Kidney (tissue), 14 donors: ENCODE data around the gene LRRC26. TPM values are rescaled to one million over a fixed set of nuclear protein-coding genes. Genes with fewer than 3 reads are reported as not detected.

Experiments
- DNase-seq, 5 donors: peaks; one replicate each; pipeline ENCODE4 v3.0.0-alpha.2; 2013 to 2020
- FAIRE-seq: peaks from 2 replicates; lab custom pipeline; 2012; peaks lifted over from hg19 to GRCh38; lab: Jason Lieb, UNC
- H3K27ac ChIP-seq, 2 donors: one replicate each; pipeline ENCODE4 v1.7.0; 2013; ENCODE audit warnings: low read depth in 2 of 2, low read length in 2 of 2, inconsistent platforms in 1 of 2
- H3K27me3 ChIP-seq: one replicate; pipeline ENCODE4 v1.7.1; 2013; ENCODE audit warnings: low read length, inconsistent platforms; ENCODE audit not compliant: control insufficient read depth, insufficient read depth
- H3K36me3 ChIP-seq, 3 donors: one replicate each; pipeline versions ENCODE4 v1.7.0 to v1.7.1; 2013; ENCODE audit warnings: low read length in 3 of 3, control low read depth in 1 of 3, inconsistent platforms in 1 of 3; ENCODE audit not compliant: insufficient read depth in 3 of 3, control insufficient read depth in 2 of 3
- H3K4me1 ChIP-seq, 3 donors: one replicate each; pipeline versions ENCODE4 v1.7.0 to v1.7.1; 2013; ENCODE audit warnings: low read length in 3 of 3, inconsistent platforms in 1 of 3, low read depth in 1 of 3; ENCODE audit not compliant: control insufficient read depth in 2 of 3, insufficient read depth in 2 of 3
- H3K4me3 ChIP-seq, 3 donors: one replicate each; pipeline versions ENCODE4 v1.7.0 to v1.8.1; 2013; ENCODE audit warnings: low read length in 3 of 3, control low read depth in 1 of 3, inconsistent platforms in 1 of 3
- H3K9ac ChIP-seq, 3 donors: one replicate each; pipeline versions ENCODE4 v1.7.0 to v1.7.1; 2013; ENCODE audit warnings: low read length in 3 of 3, control low read depth in 1 of 3, inconsistent platforms in 1 of 3
- H3K9me3 ChIP-seq, 3 donors: one replicate each; pipeline versions ENCODE4 v1.7.0 to v1.7.1; 2013; ENCODE audit warnings: low read length in 3 of 3, control low read depth in 1 of 3, inconsistent platforms in 1 of 3; ENCODE audit not compliant: control insufficient read depth in 2 of 3, insufficient read depth in 1 of 3
- intact Hi-C: fragments of 100-400 bp; cut with DNase I; formaldehyde crosslinking; loops from one replicate; pipeline ENCODE4 v1.11.1; 2022
- polyA plus RNA-seq: library from polyadenylated mRNA; stranded (reverse); fragments of 350-450 nt; fragmentation: Illumina TruSeq; extraction: RNeasy Lipid Tissue Mini Kit (QIAGEN cat#74804); gene quantifications from one replicate; pipeline ENCODE4 v1.2.3, GENCODE V29; 2014; ENCODE audit warnings: low read depth, low replicate concordance; ENCODE audit not compliant: insufficient read depth
- total RNA-seq: library from RNA; stranded (reverse); fragmentation: NEBNext Ultra II Directional; extraction: Animal tissue kit (Norgen Biotek cat#: 25700); gene quantifications from one replicate; pipeline ENCODE4 v1.2.1, GENCODE V29; 2021
- TF ChIP-seq, protein P1 (sequence below): IDR thresholded peaks from 3 replicates; pipeline ENCODE4 v1.5.1; 2012; ENCODE audit warnings: mild to moderate bottlenecking, moderate library complexity, borderline replicate concordance; ENCODE audit not compliant: insufficient read depth; ENCODE audit errors: extremely low read depth
- donor health status: control.
- donor health status: control.
- donor health status: control.
- donor health status: control.
- donor health status: control.
- donor health status: DM: yes; HTN: yes; CAD: no.
- donor health status: Normal renal cell carcinoma (clear cell type).

The LRRC26 gene
- total and polyA plus RNA-seq, 2 donors from 2014 or later, result 0.25 TPM; not detected in 1

DNA sequence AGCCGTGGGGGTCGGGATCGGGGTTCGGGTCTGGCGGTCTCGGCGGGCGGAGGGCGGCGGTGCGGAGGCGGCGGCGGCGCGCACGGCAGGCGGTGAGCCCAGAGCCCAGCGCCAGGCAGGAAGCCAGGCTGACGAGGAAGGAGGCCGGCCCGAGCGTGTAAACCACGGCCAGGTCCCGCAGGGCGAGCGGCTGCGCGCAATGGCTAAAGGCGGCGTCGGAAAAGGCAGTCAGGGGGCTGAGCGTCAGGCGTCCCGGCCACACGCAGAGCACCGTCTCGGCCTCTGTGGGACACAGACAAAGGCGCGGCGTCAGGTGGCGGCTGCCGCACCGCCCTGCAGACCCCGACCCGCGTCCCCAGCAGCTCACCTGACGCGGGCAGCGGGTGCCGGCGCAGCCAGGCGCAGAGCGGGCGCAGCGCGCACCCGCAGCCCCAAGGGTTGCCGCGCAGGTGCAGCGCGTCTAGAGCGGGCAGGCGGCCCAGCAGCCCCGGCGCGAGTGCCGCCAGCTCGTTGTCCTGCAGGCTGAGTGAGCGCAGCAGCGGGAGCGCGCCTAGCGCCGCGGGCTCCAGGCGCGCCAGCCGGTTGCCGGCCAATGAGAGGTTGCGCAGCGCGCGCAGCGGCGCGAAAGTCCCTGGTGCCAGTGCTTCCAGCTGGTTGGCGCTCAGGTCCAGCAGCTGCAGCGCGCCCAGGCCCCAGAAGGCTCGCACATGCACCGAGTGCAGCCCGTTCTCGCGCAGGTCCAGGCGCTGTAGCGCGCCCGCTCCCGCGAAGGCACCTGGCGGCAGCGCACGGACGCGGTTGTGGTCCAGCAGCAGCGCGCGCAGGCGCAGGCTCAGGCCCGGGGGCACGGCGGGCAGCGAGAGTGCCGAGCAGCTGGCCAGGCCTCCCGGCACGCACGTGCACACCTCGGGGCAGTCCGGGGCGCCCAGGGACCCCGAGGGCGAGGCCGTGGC, 671 bp downstream of the LRRC26 start:
- TF ChIP-seq, protein P1, sequence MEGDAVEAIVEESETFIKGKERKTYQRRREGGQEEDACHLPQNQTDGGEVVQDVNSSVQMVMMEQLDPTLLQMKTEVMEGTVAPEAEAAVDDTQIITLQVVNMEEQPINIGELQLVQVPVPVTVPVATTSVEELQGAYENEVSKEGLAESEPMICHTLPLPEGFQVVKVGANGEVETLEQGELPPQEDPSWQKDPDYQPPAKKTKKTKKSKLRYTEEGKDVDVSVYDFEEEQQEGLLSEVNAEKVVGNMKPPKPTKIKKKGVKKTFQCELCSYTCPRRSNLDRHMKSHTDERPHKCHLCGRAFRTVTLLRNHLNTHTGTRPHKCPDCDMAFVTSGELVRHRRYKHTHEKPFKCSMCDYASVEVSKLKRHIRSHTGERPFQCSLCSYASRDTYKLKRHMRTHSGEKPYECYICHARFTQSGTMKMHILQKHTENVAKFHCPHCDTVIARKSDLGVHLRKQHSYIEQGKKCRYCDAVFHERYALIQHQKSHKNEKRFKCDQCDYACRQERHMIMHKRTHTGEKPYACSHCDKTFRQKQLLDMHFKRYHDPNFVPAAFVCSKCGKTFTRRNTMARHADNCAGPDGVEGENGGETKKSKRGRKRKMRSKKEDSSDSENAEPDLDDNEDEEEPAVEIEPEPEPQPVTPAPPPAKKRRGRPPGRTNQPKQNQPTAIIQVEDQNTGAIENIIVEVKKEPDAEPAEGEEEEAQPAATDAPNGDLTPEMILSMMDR, result no peak
- intact Hi-C loops, result no loop called here
- FAIRE-seq, result no peak
- no peak overlapping the region for H3K27ac ChIP-seq
- peaks cover 19% of the 10 kb centered on the region for H3K27me3 ChIP-seq
- H3K4me1 ChIP-seq, result peaks cover 0 to 12% (median 0%) of the 10 kb centered on the region in 3 donors
- H3K9ac ChIP-seq, result no peak overlapping the region
- H3K36me3 ChIP-seq, result no peaks in the 10 kb centered on the region
- no peak overlapping the region for H3K4me3 ChIP-seq
- peak in 4 of 5 donors; percentile 59 to 74 (median 69) for DNase-seq
- H3K9me3 ChIP-seq, result no peaks in the 10 kb centered on the region

DNA sequence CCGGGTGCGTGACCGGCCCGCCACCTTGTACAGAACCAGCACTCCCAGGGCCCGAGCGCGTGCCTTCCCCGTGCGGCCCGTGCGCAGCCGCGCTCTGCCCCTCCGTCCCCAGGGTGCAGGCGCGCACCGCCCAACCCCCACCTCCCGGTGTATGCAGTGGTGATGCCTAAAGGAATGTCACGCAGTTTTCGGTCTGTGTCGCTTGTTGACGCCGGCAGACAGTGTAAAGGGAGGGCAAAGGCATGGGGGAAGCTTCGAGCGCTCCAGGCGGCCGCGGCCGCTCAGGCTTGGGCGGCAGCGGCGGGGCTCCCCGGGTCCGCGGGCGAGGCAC, 1.3 kb downstream of the LRRC26 start:
- Histone ChIP-seq H3K4me1 (peaks cover 0 to 12% (median 0%) of the 10 kb centered on the region in 3 donors), H3K27ac (no peak overlapping the region), H3K4me3 (no peak overlapping the region), H3K36me3 (no peaks in the 10 kb centered on the region), H3K27me3 (peaks cover 24% of the 10 kb centered on the region), H3K9ac (no peak overlapping the region), H3K9me3 (no peaks in the 10 kb centered on the region)
- FAIRE-seq (no peak), DNase-seq (no peak)
- intact Hi-C loops, result no loop called here
- TF ChIP-seq, protein P1, result no peak

DNA sequence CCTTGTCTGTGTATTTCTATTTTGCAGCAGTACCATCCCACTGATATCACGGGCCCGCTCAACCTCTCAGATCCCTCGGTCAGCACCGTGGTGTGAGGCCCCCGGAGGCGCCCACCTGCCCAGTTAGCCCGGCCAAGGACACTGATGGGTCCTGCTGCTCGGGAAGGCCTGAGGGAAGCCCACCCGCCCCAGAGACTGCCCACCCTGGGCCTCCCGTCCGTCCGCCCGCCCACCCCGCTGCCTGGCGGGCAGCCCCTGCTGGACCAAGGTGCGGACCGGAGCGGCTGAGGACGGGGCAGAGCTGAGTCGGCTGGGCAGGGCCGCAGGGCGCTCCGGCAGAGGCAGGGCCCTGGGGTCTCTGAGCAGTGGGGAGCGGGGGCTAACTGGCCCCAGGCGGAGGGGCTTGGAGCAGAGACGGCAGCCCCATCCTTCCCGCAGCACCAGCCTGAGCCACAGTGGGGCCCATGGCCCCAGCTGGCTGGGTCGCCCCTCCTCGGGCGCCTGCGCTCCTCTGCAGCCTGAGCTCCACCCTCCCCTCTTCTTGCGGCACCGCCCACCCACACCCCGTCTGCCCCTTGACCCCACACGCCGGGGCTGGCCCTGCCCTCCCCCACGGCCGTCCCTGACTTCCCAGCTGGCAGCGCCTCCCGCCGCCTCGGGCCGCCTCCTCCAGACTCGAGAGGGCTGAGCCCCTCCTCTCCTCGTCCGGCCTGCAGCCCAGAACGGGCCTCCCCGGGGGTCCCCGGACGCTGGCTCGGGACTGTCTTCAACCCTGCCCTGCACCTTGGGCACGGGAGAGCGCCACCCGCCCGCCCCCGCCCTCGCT, 1.9 kb downstream of the LRRC26 start:
- peak in 4 of 5 donors; percentile 42 to 83 (median 62) for DNase-seq
- FAIRE-seq, result no peak

More for the DNA sequence above, 1.9 kb downstream of the LRRC26 start:
- H3K4me1 ChIP-seq, result peaks cover 0 to 12% (median 0%) of the 10 kb centered on the region in 3 donors
- no peak overlapping the region for H3K27ac ChIP-seq
- TF ChIP-seq, protein P1, result no peak
- H3K27me3 ChIP-seq, result peaks cover 27% of the 10 kb centered on the region
- H3K9ac ChIP-seq, result no peak overlapping the region
- H3K9me3 ChIP-seq, result no peaks in the 10 kb centered on the region
- intact Hi-C loops, result no loop called here
- no peak overlapping the region for H3K4me3 ChIP-seq
- H3K36me3 ChIP-seq, result no peaks in the 10 kb centered on the region
